HCT116 (cell line): ENCODE results near the gene FRMD4B. TPM values are rescaled to one million over a fixed set of nuclear protein-coding genes. Genes with fewer than 3 reads are reported as not detected.

Experiments used
- ATAC-seq: fragments of 200-7000 bp; cut with Tn5 transposase; 2 replicates; pipeline ENCODE4 v1.9.1; 2020; ENCODE audit warnings: mild to moderate bottlenecking, moderate library complexity
- BruUV-seq: library from RNA; stranded (reverse); fragments of 400-500 nt; replicated peaks from 2 replicates; lab custom pipeline; 2021; lab: Mats Ljungman, UMichigan
- CTCF ChIA-PET: fragments of 300-600 bp; sonication (Branson Sonifier 250); formaldehyde crosslinking; loops from one replicate; lab custom pipeline; 2021; ENCODE audit warnings: antibody characterized with exemption; lab: Charles Lee
- POLR2A ChIA-PET: fragments of 300-600, 350-600 bp; sonication (Branson Sonifier 250); formaldehyde crosslinking; loops from one replicate; lab custom pipeline; 2021; ENCODE audit warnings: antibody characterized with exemption; lab: Charles Lee
- RAD21 ChIA-PET, 2 experiments: fragments of 300-600 bp; sonication (Branson Sonifier 250); formaldehyde crosslinking; loops; one replicate each; lab custom pipeline; 2023; ENCODE audit warnings: low total read pairs in 2 of 2; ENCODE audit not compliant: uncharacterized antibody in 2 of 2, unreplicated experiment in 2 of 2, low non-redundant PET in 1 of 2; lab: Charles Lee
- DNase-seq: peaks from one replicate; pipeline ENCODE4 v3.0.0-alpha.2; 2010; ENCODE audit warnings: low read depth, low spot score
- H2AFZ ChIP-seq: fragments of 200-600 bp; shearing (Covaris generic), sonication (generic); 2 replicates; pipeline ENCODE4 v1.6.1; 2017; ENCODE audit warnings: low read depth, mixed run types, mixed read lengths, antibody characterized with exemption, low read length; ENCODE audit not compliant: poor library complexity, severe bottlenecking
- H3K27ac ChIP-seq: 2 replicates; pipeline ENCODE4 v1.5.1; 2012; ENCODE audit warnings: low read depth, low read length
- H3K27me3 ChIP-seq: fragments of 200-600 bp; sonication (generic); 2 replicates; pipeline ENCODE4 v1.6.1; 2016; ENCODE audit warnings: mixed run types, low read length, mixed read lengths; ENCODE audit not compliant: insufficient read depth
- H3K36me3 ChIP-seq, 2 experiments: fragments of 200-500 bp in 1 of 2; fragments of 200-600 bp in 1 of 2; sonication (Bioruptor generic) in 1 of 2; sonication (generic) in 1 of 2; 2 replicates each; pipeline versions ENCODE4 v1.5.1 to v1.6.1; 2014 to 2016; ENCODE audit warnings: low read length in 2 of 2, inconsistent platforms in 1 of 2, mixed read lengths in 1 of 2, mixed run types in 1 of 2; ENCODE audit not compliant: insufficient read depth in 2 of 2, control insufficient read depth in 1 of 2
- H3K4me1 ChIP-seq, 2 experiments: fragments of 200-600 bp in 1 of 2; sonication (generic) in 1 of 2; 2 replicates each; pipeline versions ENCODE4 v1.5.1 to v1.6.1; 2012 to 2017; ENCODE audit warnings: low read length in 2 of 2, inconsistent platforms in 1 of 2, mild to moderate bottlenecking in 1 of 2, mixed read lengths in 1 of 2, mixed run types in 1 of 2, moderate library complexity in 1 of 2; ENCODE audit not compliant: insufficient read depth in 2 of 2, control insufficient read depth in 1 of 2
- H3K4me2 ChIP-seq: fragments of 200-600 bp; sonication (generic); 2 replicates; pipeline ENCODE4 v1.6.1; 2017; ENCODE audit warnings: mixed run types, low read length, mixed read lengths
- H3K4me3 ChIP-seq, 2 experiments: fragments of 200-600 bp in 1 of 2; sonication (generic) in 1 of 2; replicated peaks in 1 of 2; 2 replicates each; pipeline ENCODE4 v1.5.1; 2011 to 2016; ENCODE audit warnings: low read length in 2 of 2, control low read depth in 1 of 2, low read depth in 1 of 2, mild to moderate bottlenecking in 1 of 2, mixed read lengths in 1 of 2, mixed run types in 1 of 2
- H3K79me2 ChIP-seq: fragments of 200-600 bp; sonication (generic); 2 replicates; pipeline ENCODE4 v1.6.1; 2017; ENCODE audit warnings: mild to moderate bottlenecking, mixed run types, low read length, moderate library complexity, mixed read lengths; ENCODE audit not compliant: insufficient read depth
- H3K9ac ChIP-seq: fragments of 200-600 bp; sonication (generic); 2 replicates; pipeline ENCODE4 v1.6.1; 2016; ENCODE audit warnings: low read length, mixed read lengths
- H3K9me2 ChIP-seq: fragments of 200-600 bp; sonication (generic), shearing (Covaris generic); 2 replicates; pipeline ENCODE4 v1.6.1; 2017; ENCODE audit warnings: mixed run types, mild to moderate bottlenecking, moderate library complexity; ENCODE audit not compliant: insufficient read depth
- H3K9me3 ChIP-seq, 2 experiments: fragments of 200-500 bp in 1 of 2; fragments of 200-600 bp in 1 of 2; sonication (Bioruptor generic) in 1 of 2; sonication (generic) in 1 of 2; 2 replicates each; pipeline ENCODE4 v1.6.1; 2014 to 2017; ENCODE audit warnings: low read length in 2 of 2, mixed read lengths in 2 of 2, inconsistent platforms in 1 of 2, low read depth in 1 of 2, mild to moderate bottlenecking in 1 of 2, mixed run types in 1 of 2, moderate library complexity in 1 of 2; ENCODE audit not compliant: control insufficient read depth in 1 of 2, insufficient read depth in 1 of 2
- H4K20me1 ChIP-seq: fragments of 200-600 bp; sonication (generic), shearing (Covaris generic); 2 replicates; pipeline ENCODE4 v1.6.1; 2017; ENCODE audit warnings: mixed run types, mild to moderate bottlenecking, moderate library complexity; ENCODE audit not compliant: insufficient read depth
- CBX3 ChIP-seq: IDR thresholded peaks from 2 replicates; pipeline ENCODE4 v1.6.1; 2012; ENCODE audit warnings: low read depth
- CEBPB ChIP-seq: IDR thresholded peaks from 2 replicates; pipeline ENCODE4 v1.6.1; 2012; ENCODE audit warnings: low read depth
- CTCF ChIP-seq, 3 experiments: fragments of 200-600 bp in 1 of 3; sonication (generic) in 1 of 3; IDR thresholded peaks in 2 of 3; conservative IDR thresholded peaks in 1 of 3; 2 replicates each; pipeline ENCODE4 v1.5.1; 2012 to 2017; ENCODE audit warnings: low read depth in 2 of 3, low read length in 2 of 3, antibody characterized with exemption in 1 of 3, borderline replicate concordance in 1 of 3, control low read depth in 1 of 3, mild to moderate bottlenecking in 1 of 3, mixed read lengths in 1 of 3, mixed run types in 1 of 3, moderate library complexity in 1 of 3; ENCODE audit not compliant: insufficient read depth in 1 of 3
- EGR1 ChIP-seq: IDR thresholded peaks from 2 replicates; pipeline ENCODE4 v1.6.1; 2012; ENCODE audit warnings: low read depth
- MAX ChIP-seq: IDR thresholded peaks from 2 replicates; pipeline ENCODE4 v1.6.1; 2012
- POLR2A ChIP-seq: IDR thresholded peaks from 2 replicates; pipeline ENCODE4 v1.7.0; 2011; ENCODE audit warnings: borderline replicate concordance; ENCODE audit not compliant: insufficient read depth, insufficient read length; ENCODE audit errors: extremely low read depth
- POLR2AphosphoS5 ChIP-seq: IDR thresholded peaks from 2 replicates; pipeline ENCODE4 v1.6.1; 2011; ENCODE audit warnings: mild to moderate bottlenecking, low read depth, low read length, moderate library complexity
- RAD21 ChIP-seq: IDR thresholded peaks from 2 replicates; pipeline ENCODE4 v1.6.1; 2012; ENCODE audit warnings: low read depth, mild to moderate bottlenecking
- SIN3A ChIP-seq: IDR thresholded peaks from 2 replicates; pipeline ENCODE4 v1.6.1; 2012; ENCODE audit warnings: low read depth
- ZBTB33 ChIP-seq: IDR thresholded peaks from 2 replicates; pipeline ENCODE4 v1.6.1; 2011; ENCODE audit warnings: mild to moderate bottlenecking, low read length, moderate library complexity; ENCODE audit not compliant: insufficient replicate concordance; ENCODE audit errors: extremely low read depth
- ZNF274 ChIP-seq: fragments of 200-500 bp; sonication (Bioruptor generic); IDR thresholded peaks from 2 replicates; pipeline ENCODE4 v1.6.1; 2014; ENCODE audit warnings: mild to moderate bottlenecking, low read depth, low read length, inconsistent platforms
- intact Hi-C: fragments of 100-400 bp; cut with micrococcal nuclease; formaldehyde crosslinking; loops from 2 replicates; pipeline ENCODE4 v1.10.0; 2022
- total RNA-seq: library from RNA; stranded (reverse); gene quantifications from one replicate; pipeline ENCODE4 v1.2.1, GENCODE V29; 2021; ENCODE audit not compliant: unreplicated experiment

The FRMD4B gene
- total RNA-seq, 1 experiment from 2014 or later, result 2.0 TPM

- no peak for TF ChIP-seq ZBTB33
- TF ChIP-seq CBX3, result no peak
Observed at GRCh38 chr3:69121950-69122349, 263.9 kb downstream of the FRMD4B start (continued).

GRCh38 chr3:69121513-69121912 is 264.4 kb downstream of the FRMD4B start:
- H3K9ac ChIP-seq, result no peak overlapping the region
- BruUV-seq, result no TSS peak
- no peaks in the 10 kb centered on the region for H3K9me3 ChIP-seq
- H4K20me1 ChIP-seq, result no peaks in the 10 kb centered on the region
- no peaks in the 10 kb centered on the region for H3K36me3 ChIP-seq
- TF ChIP-seq ZBTB33 (no peak), POLR2A (no peak), RAD21 (no peak), POLR2AphosphoS5 (no peak), EGR1 (no peak), SIN3A (no peak), ZNF274 (no peak), CTCF (IDR thresholded peaks at IDR 0.05 in 2 of 3, conservative IDR thresholded peaks at IDR 0.05 in 1 of 3; ENCODE audit: borderline replicate concordance in 1 of 3, insufficient read depth in 1 of 3, low read depth in 2 of 3, low read length in 2 of 3) (no peak), MAX (no peak), CEBPB (no peak)
- H3K4me2 ChIP-seq, result no peak overlapping the region
- no peaks in the 10 kb centered on the region for H3K79me2 ChIP-seq
- H3K9me2 ChIP-seq, result no peaks in the 10 kb centered on the region
- no peaks in the 10 kb centered on the region for H3K27me3 ChIP-seq
- no peak overlapping the region for H3K27ac ChIP-seq
- DNase-seq, result no peak
- intact Hi-C loops, result loop anchor here (1.0 to 5.0 kb wide), 5 partner anchors 40 to 826 kb away; no protein-coding TSS in a partner anchor
- peaks cover 0 to 11% of the 10 kb centered on the region in 2 experiments; a peak in 3 of 4 replicates for H3K4me1 ChIP-seq
- ATAC-seq, result no peak
- peak overlapping the region; percentile 87 for H2AFZ ChIP-seq
- POLR2A ChIA-PET, result no interaction called here
- RAD21 ChIA-PET, result interaction anchor here (0.8 to 1.6 kb wide), 2 partner anchors 40 to 185 kb away, joined by 3 to 6 read pairs; no protein-coding TSS in a partner anchor
- CTCF ChIA-PET, result interaction anchor here (0.6 to 3.2 kb wide), 22 partner anchors 8 to 550 kb away, joined by 3 to 18 read pairs (median 4); no protein-coding TSS in a partner anchor
- H3K4me3 ChIP-seq, result no peak overlapping the region
